Thyroid gland (tissue), 4 donors: ENCODE data around the gene UBE2QL1.

ENCODE experiments used
- CTCF ChIP-seq, 6 experiments: fragments of 200-600 bp in 3 of 6; fragments of 450-650 bp in 3 of 6; sonication (generic) in 3 of 6; IDR thresholded peaks; one replicate each; pipeline ENCODE4 v1.5.1; 2016 to 2019; ENCODE audit warnings: antibody characterized with exemption in 6 of 6, mild to moderate bottlenecking in 2 of 6, inconsistent platforms in 1 of 6, moderate library complexity in 1 of 6
- POLR2A ChIP-seq, 2 donors: fragments of 450-650 bp; IDR thresholded peaks; one replicate each; pipeline ENCODE4 v1.6.1; 2017; ENCODE audit warnings: antibody characterized with exemption in 2 of 2, mild to moderate bottlenecking in 2 of 2, moderate library complexity in 1 of 2

- TF ChIP-seq CTCF (IDR thresholded peaks at IDR 0.05), result no peak
- no peak for TF ChIP-seq POLR2A (IDR thresholded peaks at IDR 0.05)
These were observed 76.8 kb downstream of the UBE2QL1 start for GRCh38 chr5:6525422-6525821.
